SK-N-SH (cell line): ENCODE data around the gene LYRM7. TPM values are rescaled to one million over a fixed set of nuclear protein-coding genes. Genes with fewer than 3 reads are reported as not detected.

Source experiments
- CTCF ChIA-PET: fragments of 300-600, 350-600 bp; formaldehyde crosslinking; extraction: SDS; loops from one replicate; lab custom pipeline; 2021; lab: Yijun Ruan, JAX
- POLR2A ChIA-PET: fragments of 350-600 bp; sonication (Branson Sonifier 250); formaldehyde crosslinking; extraction: SDS; loops from one replicate; lab custom pipeline; 2020; ENCODE audit warnings: antibody characterized with exemption, inconsistent platforms; lab: Yijun Ruan, JAX
- DNase-seq: peaks from one replicate; pipeline ENCODE4 v3.0.0; 2012
- H2AFZ ChIP-seq: fragments of 200-600 bp; sonication (generic); 2 replicates; pipeline ENCODE4 v1.8.1; 2016; ENCODE audit warnings: antibody characterized with exemption, mild to moderate bottlenecking, low read depth
- H3F3A ChIP-seq: fragments of 200-600 bp; sonication (generic); replicated peaks from 2 replicates; pipeline ENCODE3; 2016; ENCODE audit warnings: antibody characterized with exemption, mild to moderate bottlenecking; ENCODE audit not compliant: insufficient read depth
- H3K27ac ChIP-seq, 2 experiments: fragments of 200-500 bp in 1 of 2; fragments of 200-600 bp in 1 of 2; sonication (Bioruptor generic) in 1 of 2; sonication (generic), shearing (Covaris generic) in 1 of 2; 2 replicates each; pipeline versions ENCODE4 v1.5.1 to v1.6.1; 2014 to 2016; ENCODE audit warnings: low read depth in 2 of 2, inconsistent platforms in 1 of 2, low read length in 1 of 2, mild to moderate bottlenecking in 1 of 2, mixed read lengths in 1 of 2
- H3K27me3 ChIP-seq: fragments of 200-600 bp; sonication (generic), shearing (Covaris generic); 2 replicates; pipeline ENCODE4 v1.6.1; 2016; ENCODE audit warnings: mixed run types; ENCODE audit not compliant: insufficient read depth
- H3K36me3 ChIP-seq, 2 experiments: fragments of 200-500 bp in 1 of 2; fragments of 200-600 bp in 1 of 2; sonication (Bioruptor generic) in 1 of 2; sonication (generic) in 1 of 2; replicated peaks in 1 of 2; 2 replicates each; pipeline versions ENCODE3 to v1.5.1; 2014 to 2016; ENCODE audit warnings: low read length in 1 of 2, mild to moderate bottlenecking in 1 of 2; ENCODE audit not compliant: insufficient read depth in 2 of 2, control insufficient read depth in 1 of 2
- H3K4me1 ChIP-seq, 2 experiments: fragments of 200-500 bp in 1 of 2; fragments of 200-600 bp in 1 of 2; sonication (Bioruptor generic) in 1 of 2; sonication (generic), shearing (Covaris generic) in 1 of 2; 2 replicates each; pipeline versions ENCODE4 v1.5.1 to v1.6.1; 2014 to 2016; ENCODE audit warnings: low read depth in 1 of 2, low read length in 1 of 2, mixed run types in 1 of 2; ENCODE audit not compliant: insufficient read depth in 2 of 2, control insufficient read depth in 1 of 2
- H3K4me2 ChIP-seq: fragments of 200-600 bp; sonication (generic), shearing (Covaris generic); 2 replicates; pipeline ENCODE4 v1.6.1; 2017; ENCODE audit warnings: mixed run types
- H3K4me3 ChIP-seq, 2 experiments: fragments of 200-500 bp in 1 of 2; fragments of 200-600 bp in 1 of 2; sonication (Bioruptor generic) in 1 of 2; sonication (generic), shearing (Covaris generic) in 1 of 2; 2 replicates each; pipeline versions ENCODE4 v1.5.1 to v1.8.1; 2014 to 2016; ENCODE audit warnings: low read depth in 2 of 2, inconsistent platforms in 1 of 2, low read length in 1 of 2, mild to moderate bottlenecking in 1 of 2, mixed read lengths in 1 of 2, moderate library complexity in 1 of 2
- H3K79me2 ChIP-seq: fragments of 200-600 bp; sonication (generic); 2 replicates; pipeline ENCODE4 v1.8.1; 2017; ENCODE audit warnings: mild to moderate bottlenecking; ENCODE audit not compliant: insufficient read depth
- H3K9ac ChIP-seq: fragments of 200-600 bp; sonication (generic); 2 replicates; pipeline ENCODE4 v1.6.1; 2017; ENCODE audit warnings: mixed run types
- H3K9me2 ChIP-seq: fragments of 200-600 bp; sonication (generic); 2 replicates; pipeline ENCODE4 v1.6.1; 2017; ENCODE audit warnings: mixed run types
- H3K9me3 ChIP-seq: fragments of 200-600 bp; sonication (generic); 2 replicates; pipeline ENCODE4 v1.6.1; 2017; ENCODE audit warnings: mixed run types, mild to moderate bottlenecking, moderate library complexity
- H4K20me1 ChIP-seq: fragments of 200-600 bp; sonication (generic); 2 replicates; pipeline ENCODE4 v1.6.1; 2017; ENCODE audit warnings: mild to moderate bottlenecking, mixed run types; ENCODE audit not compliant: insufficient read depth
- EP300 ChIP-seq, 2 experiments: IDR thresholded peaks; 2 replicates each; pipeline versions ENCODE4 v1.4.0 to v1.6.1; 2012; ENCODE audit warnings: borderline replicate concordance in 1 of 2, low read depth in 1 of 2, low read length in 1 of 2
- EZH2phosphoT487 ChIP-seq: fragments of 200-600 bp; sonication (generic); IDR thresholded peaks from 2 replicates; pipeline ENCODE4 v1.6.1; 2017; ENCODE audit warnings: low read depth, mixed run types, mild to moderate bottlenecking, antibody characterized with exemption, moderate library complexity, borderline replicate concordance
- GATA2 ChIP-seq: sonication (generic); formaldehyde crosslinking; IDR thresholded peaks from 2 replicates; pipeline ENCODE4 v1.5.0; 2020; ENCODE audit warnings: mild to moderate bottlenecking, missing genetic modification reagents
- MAX ChIP-seq: IDR thresholded peaks from 2 replicates; pipeline ENCODE4 v1.4.0; 2012; ENCODE audit warnings: low read depth
- MXI1 ChIP-seq: IDR thresholded peaks from 2 replicates; pipeline ENCODE4 v1.6.1; 2012; ENCODE audit warnings: mild to moderate bottlenecking, low read depth, low read length, improper control_type of control experiment
- NFIC ChIP-seq: IDR thresholded peaks from 2 replicates; pipeline ENCODE4 v1.4.0; 2012; ENCODE audit warnings: borderline replicate concordance
- NRF1 ChIP-seq: IDR thresholded peaks from 2 replicates; pipeline ENCODE4 v1.6.1; 2012; ENCODE audit warnings: low read depth, mild to moderate bottlenecking, low read length
- RFX5 ChIP-seq: IDR thresholded peaks from 2 replicates; pipeline ENCODE4 v1.6.1; 2012; ENCODE audit warnings: mild to moderate bottlenecking, improper control_type of control experiment, low read length
- SIN3A ChIP-seq: IDR thresholded peaks from 2 replicates; pipeline ENCODE4 v1.6.1; 2012; ENCODE audit warnings: low read depth, mild to moderate bottlenecking, low read length, moderate library complexity, borderline replicate concordance
- TEAD4 ChIP-seq: IDR thresholded peaks from 2 replicates; pipeline ENCODE4 v1.4.0; 2012; ENCODE audit warnings: mild to moderate bottlenecking, borderline replicate concordance; ENCODE audit not compliant: insufficient read depth
- YY1 ChIP-seq: IDR thresholded peaks from 2 replicates; pipeline ENCODE4 v1.4.0; 2012; ENCODE audit warnings: low read depth, mild to moderate bottlenecking
- ZBTB33 ChIP-seq: IDR thresholded peaks from 2 replicates; pipeline ENCODE4 v1.4.0; 2012; ENCODE audit warnings: low read depth, borderline replicate concordance
- WGBS: methylation state at CpG from one replicate; pipeline ENCODE4 v1.1.6; 2017; ENCODE audit warnings: low lambda C conversion rate; 5-methylcytosine and 5-hydroxymethylcytosine counted together
- polyA plus RNA-seq, 3 experiments: library from polyadenylated mRNA; depleted of rRNA; stranded (reverse); fragments of >200 nt; gene quantifications; 2 replicates each; pipeline ENCODE4 v1.2.3, GENCODE V29; 2012
- TF ChIP-seq, protein P1 (sequence below): IDR thresholded peaks from 2 replicates; pipeline ENCODE4 v1.6.1; 2012; ENCODE audit warnings: mild to moderate bottlenecking, low read depth, low read length, moderate library complexity

Gene LYRM7
- polyA plus RNA-seq, 1 of the 3 experiments (the other 2 are of a cell fraction): 1.4 TPM

- no peaks in the 10 kb centered on the region for H3K4me1 ChIP-seq
- ChIA-PET CTCF (no interaction called here), POLR2A (no interaction called here)
- no peak overlapping the region for H3K9ac ChIP-seq
- no peaks in the 10 kb centered on the region for H3K9me3 ChIP-seq
- H3K9me2 ChIP-seq: no peaks in the 10 kb centered on the region
- H4K20me1 ChIP-seq: peaks cover 3% of the 10 kb centered on the region; the same call in 1 of the 2 replicates
- H3K36me3 ChIP-seq: peaks cover 33 to 42% of the 10 kb centered on the region in 2 experiments
- H3K27me3 ChIP-seq: no peaks in the 10 kb centered on the region
- peaks cover 33% of the 10 kb centered on the region for H3K79me2 ChIP-seq
- DNase-seq: no peak
- no peak overlapping the region for H2AFZ ChIP-seq
- no peak overlapping the region for H3K4me2 ChIP-seq
- no peak overlapping the region for H3K4me3 ChIP-seq
- H3F3A ChIP-seq: peaks cover 14% of the 10 kb centered on the region
- TF ChIP-seq EP300 (IDR thresholded peaks at IDR 0.05; ENCODE audit: borderline replicate concordance in 1 of 2, low read depth in 1 of 2, low read length in 1 of 2): no peak
- TF ChIP-seq RFX5: no peak
- WGBS: 95% methylated on average over 5 of the region's 5 CpGs
- no peak overlapping the region for H3K27ac ChIP-seq
Measured at GRCh38 chr5:131156957-131157356, 13.8 kb upstream of the LYRM7 start.

DNA sequence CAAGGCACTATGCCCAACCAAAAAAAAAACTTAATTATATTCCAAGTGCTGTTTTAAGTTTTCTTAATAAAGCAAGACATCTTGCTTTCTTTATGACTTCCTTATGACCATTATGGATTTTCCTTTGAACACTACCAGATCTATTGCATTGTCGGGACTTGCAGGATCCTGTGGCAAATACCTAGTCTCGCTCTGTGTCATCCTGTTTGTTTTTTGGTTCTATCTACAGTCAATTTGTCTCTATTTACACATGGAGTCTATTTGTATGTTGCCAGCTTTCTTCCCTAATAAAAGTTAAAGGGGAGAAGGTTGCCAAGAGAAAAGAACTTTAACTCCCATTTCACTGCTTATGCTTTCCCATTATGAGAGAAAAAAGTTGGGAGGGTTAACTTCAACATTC lies 10.6 kb upstream of the LYRM7 start:
- WGBS: 50% methylated on average over 2 of the region's 2 CpGs
- Histone ChIP-seq H2AFZ (no peak overlapping the region), H3K4me3 (no peak overlapping the region), H3K9me3 (no peaks in the 10 kb centered on the region), H3F3A (peaks cover 22% of the 10 kb centered on the region), H3K79me2 (peaks cover 63% of the 10 kb centered on the region), H3K9me2 (no peaks in the 10 kb centered on the region), H4K20me1 (peaks cover 3% of the 10 kb centered on the region; the same call in 1 of the 2 replicates), H3K4me1 (peaks cover 0 to 5% of the 10 kb centered on the region in 2 experiments; a peak in 1 of 4 replicates), H3K36me3 (peaks cover 39 to 49% of the 10 kb centered on the region in 2 experiments), H3K27me3 (no peaks in the 10 kb centered on the region), H3K27ac (no peak overlapping the region), H3K4me2 (no peak overlapping the region), H3K9ac (no peak overlapping the region)
- no peak for DNase-seq
- TF ChIP-seq MAX (no peak), TEAD4 (no peak), EZH2phosphoT487 (no peak), NRF1 (no peak), NFIC (no peak), SIN3A (no peak), RFX5 (no peak), YY1 (no peak), MXI1 (no peak), ZBTB33 (no peak), GATA2 (CRISPR knock-in tag) (no peak)
- TF ChIP-seq, protein P1, sequence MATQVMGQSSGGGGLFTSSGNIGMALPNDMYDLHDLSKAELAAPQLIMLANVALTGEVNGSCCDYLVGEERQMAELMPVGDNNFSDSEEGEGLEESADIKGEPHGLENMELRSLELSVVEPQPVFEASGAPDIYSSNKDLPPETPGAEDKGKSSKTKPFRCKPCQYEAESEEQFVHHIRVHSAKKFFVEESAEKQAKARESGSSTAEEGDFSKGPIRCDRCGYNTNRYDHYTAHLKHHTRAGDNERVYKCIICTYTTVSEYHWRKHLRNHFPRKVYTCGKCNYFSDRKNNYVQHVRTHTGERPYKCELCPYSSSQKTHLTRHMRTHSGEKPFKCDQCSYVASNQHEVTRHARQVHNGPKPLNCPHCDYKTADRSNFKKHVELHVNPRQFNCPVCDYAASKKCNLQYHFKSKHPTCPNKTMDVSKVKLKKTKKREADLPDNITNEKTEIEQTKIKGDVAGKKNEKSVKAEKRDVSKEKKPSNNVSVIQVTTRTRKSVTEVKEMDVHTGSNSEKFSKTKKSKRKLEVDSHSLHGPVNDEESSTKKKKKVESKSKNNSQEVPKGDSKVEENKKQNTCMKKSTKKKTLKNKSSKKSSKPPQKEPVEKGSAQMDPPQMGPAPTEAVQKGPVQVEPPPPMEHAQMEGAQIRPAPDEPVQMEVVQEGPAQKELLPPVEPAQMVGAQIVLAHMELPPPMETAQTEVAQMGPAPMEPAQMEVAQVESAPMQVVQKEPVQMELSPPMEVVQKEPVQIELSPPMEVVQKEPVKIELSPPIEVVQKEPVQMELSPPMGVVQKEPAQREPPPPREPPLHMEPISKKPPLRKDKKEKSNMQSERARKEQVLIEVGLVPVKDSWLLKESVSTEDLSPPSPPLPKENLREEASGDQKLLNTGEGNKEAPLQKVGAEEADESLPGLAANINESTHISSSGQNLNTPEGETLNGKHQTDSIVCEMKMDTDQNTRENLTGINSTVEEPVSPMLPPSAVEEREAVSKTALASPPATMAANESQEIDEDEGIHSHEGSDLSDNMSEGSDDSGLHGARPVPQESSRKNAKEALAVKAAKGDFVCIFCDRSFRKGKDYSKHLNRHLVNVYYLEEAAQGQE: no peak
- CTCF ChIA-PET: interaction anchor here (0.7 to 1.2 kb wide), 3 partner anchors 7 to 480 kb away, joined by 3 read pairs; no protein-coding TSS in a partner anchor
- POLR2A ChIA-PET: no interaction called here
